Measurements from ENCODE around the gene DDOST. TPM values are rescaled to one million over a fixed set of nuclear protein-coding genes. Genes with fewer than 3 reads are reported as not detected.

DDOST gene
- total RNA-seq, 2 donors from 2014 or later = 76.8 to 114 TPM

DNA sequence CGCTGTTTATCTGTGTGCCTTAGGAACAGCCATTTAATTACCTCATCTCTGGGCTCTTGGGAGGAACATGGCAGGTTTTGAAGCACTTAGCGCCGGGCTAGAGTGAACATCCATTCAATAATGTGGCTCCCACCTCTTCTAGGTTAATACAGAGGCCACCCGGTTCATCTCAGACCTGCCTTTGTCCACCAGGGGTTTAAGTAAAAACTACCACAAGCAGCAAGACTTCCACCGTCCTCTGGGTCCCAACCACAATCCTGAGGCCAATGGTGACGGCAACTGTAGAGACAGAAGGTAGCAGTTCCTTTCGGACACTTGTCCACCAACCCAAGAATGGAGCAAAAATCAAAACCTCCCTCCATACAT, 924 bp upstream of the DDOST start:
- DNase-seq (no peak), ATAC-seq (no peak)
- Histone ChIP-seq H3K27me3 (no peaks in the 10 kb centered on the region), H3K4me1 (peaks cover 39% of the 10 kb centered on the region), H3K27ac (peak overlapping the region; percentile 61 to 84 (median 80)), H3K36me3 (replicated peaks in 1 of 2; ENCODE audit: insufficient read depth in 1 of 2, low read depth in 2 of 2) (no peaks in the 10 kb centered on the region), H3K4me3 (peak overlapping the region in 1 of 2 donors; percentile 66), H3K9me3 (no peaks in the 10 kb centered on the region)
- intact Hi-C loops (cut with DNase I) = no loop called here
- 51 to 53% methylated on average over 6 to 7 of the region's 7 CpGs for WGBS, 2 donors
- TF ChIP-seq, protein P1, sequence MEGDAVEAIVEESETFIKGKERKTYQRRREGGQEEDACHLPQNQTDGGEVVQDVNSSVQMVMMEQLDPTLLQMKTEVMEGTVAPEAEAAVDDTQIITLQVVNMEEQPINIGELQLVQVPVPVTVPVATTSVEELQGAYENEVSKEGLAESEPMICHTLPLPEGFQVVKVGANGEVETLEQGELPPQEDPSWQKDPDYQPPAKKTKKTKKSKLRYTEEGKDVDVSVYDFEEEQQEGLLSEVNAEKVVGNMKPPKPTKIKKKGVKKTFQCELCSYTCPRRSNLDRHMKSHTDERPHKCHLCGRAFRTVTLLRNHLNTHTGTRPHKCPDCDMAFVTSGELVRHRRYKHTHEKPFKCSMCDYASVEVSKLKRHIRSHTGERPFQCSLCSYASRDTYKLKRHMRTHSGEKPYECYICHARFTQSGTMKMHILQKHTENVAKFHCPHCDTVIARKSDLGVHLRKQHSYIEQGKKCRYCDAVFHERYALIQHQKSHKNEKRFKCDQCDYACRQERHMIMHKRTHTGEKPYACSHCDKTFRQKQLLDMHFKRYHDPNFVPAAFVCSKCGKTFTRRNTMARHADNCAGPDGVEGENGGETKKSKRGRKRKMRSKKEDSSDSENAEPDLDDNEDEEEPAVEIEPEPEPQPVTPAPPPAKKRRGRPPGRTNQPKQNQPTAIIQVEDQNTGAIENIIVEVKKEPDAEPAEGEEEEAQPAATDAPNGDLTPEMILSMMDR (IDR thresholded peaks at IDR 0.05) = no peak
- no peak for TF ChIP-seq POLR2A (IDR thresholded peaks at IDR 0.05)

DNA sequence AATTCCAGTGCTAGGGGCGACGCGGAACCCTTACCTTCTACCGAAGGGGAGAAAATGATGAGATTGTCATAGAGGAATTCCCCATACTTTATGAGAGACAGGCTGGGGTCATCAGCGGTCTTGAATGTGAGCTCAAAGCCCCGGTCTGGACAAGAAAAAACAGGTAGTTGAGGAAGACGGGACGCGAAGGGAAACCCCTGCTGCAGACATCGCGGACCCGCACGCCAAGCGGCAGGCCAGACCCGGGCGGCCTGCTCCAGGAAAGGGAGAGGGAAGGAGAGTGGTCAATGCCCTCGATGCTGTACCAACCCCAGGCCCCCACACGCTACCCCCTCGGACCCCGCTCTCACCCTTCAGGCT, 342 bp downstream of the DDOST start:
- 0 to 1% methylated on average over 16 to 20 of the region's 20 CpGs for WGBS, 2 donors
- H3K4me3 ChIP-seq = peak overlapping the region; percentile 91 to 98
- peaks cover 0 to 5% of the 10 kb centered on the region in 2 donors for H3K36me3 ChIP-seq (replicated peaks in 1 of 2; ENCODE audit: insufficient read depth in 1 of 2, low read depth in 2 of 2)
- peaks cover 39% of the 10 kb centered on the region for H3K4me1 ChIP-seq
- ATAC-seq = no peak
- TF ChIP-seq, protein P1 (IDR thresholded peaks at IDR 0.05) = no peak
- no peak for TF ChIP-seq POLR2A (IDR thresholded peaks at IDR 0.05)
- H3K27ac ChIP-seq = peak overlapping the region in 2 of 4 donors; percentile 80 to 84
- no peak for DNase-seq
- intact Hi-C loops (cut with DNase I) = no loop called here
- no peaks in the 10 kb centered on the region for H3K27me3 ChIP-seq
- no peaks in the 10 kb centered on the region for H3K9me3 ChIP-seq

DNA sequence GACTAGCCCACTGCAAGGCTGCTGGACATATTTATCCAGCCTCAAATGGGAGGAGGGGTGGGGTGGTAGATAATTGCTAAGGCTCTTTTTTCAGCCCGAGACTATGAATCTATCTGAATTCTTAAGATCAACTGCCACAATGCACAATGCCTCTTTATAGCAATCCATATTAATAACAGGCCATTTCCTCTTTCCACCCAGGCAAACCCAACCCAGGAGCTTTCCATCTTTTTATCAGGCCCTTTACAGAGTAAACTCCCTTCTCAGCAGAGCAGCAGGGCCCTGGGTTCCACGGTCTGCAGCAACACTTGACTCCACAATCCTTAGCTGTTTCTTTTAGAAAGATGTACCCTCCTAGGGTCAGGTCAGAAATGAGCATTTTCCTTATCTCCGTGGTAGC, 806 bp downstream of the DDOST start:
- H3K27ac ChIP-seq = peak overlapping the region in 2 of 4 donors; percentile 80 to 84
- H3K4me3 ChIP-seq = peak overlapping the region; percentile 91 to 98
- no peaks in the 10 kb centered on the region for H3K9me3 ChIP-seq
- no peak for DNase-seq
- peaks cover 39% of the 10 kb centered on the region for H3K4me1 ChIP-seq
- H3K36me3 ChIP-seq (replicated peaks in 1 of 2; ENCODE audit: insufficient read depth in 1 of 2, low read depth in 2 of 2) = peaks cover 0 to 9% of the 10 kb centered on the region in 2 donors
- 0 to 5% methylated on average over 3 of the region's 3 CpGs for WGBS, 2 donors
- intact Hi-C loops (cut with DNase I) = no loop called here
- TF ChIP-seq, protein P1 (IDR thresholded peaks at IDR 0.05) = no peak
- no peak for TF ChIP-seq POLR2A (IDR thresholded peaks at IDR 0.05)
- no peaks in the 10 kb centered on the region for H3K27me3 ChIP-seq
- ATAC-seq = no peak

DNA sequence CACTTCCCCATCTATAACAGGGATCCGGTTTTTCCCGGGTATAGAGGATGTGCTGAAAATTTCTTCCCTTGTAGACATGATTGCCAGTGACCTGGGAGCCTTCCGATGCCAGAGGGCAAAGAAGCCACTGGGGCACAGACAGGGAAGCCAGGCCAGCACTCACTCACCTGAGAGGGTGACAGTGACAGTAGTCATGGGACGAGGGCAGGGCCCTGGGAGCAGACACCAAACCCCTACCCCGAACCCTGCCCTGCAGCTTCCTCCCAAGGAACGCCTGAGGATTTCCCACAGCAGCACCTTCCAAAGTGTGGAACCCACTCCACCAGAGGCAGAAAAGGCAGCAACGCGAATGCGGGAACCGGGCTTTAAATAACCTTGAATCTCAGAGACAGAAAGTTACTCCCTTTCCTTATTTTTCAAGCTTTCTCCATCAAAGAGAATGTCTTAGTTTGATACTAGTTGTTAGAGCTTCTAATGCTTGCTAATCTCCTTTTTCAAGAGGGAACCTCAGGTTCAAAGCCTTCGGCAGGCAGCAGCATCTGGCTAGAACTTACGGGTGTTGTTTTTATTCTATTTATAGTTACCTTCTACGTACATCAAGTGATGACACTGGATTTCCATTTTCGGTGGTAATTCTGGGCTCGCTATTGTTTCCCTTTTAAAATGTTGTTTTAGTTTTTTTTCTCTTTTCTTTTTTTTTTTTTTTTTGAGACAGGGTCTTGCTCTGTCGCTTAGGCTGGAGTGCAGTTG, 2.8 kb downstream of the DDOST start:
- intact Hi-C loops (cut with DNase I) = no loop called here
- WGBS, 2 donors = 48 to 65% methylated on average over 14 to 16 of the region's 16 CpGs
- H3K27me3 ChIP-seq = no peaks in the 10 kb centered on the region
- no peak overlapping the region for H3K4me3 ChIP-seq
- peaks cover 7 to 24% of the 10 kb centered on the region in 2 donors for H3K36me3 ChIP-seq (replicated peaks in 1 of 2; ENCODE audit: insufficient read depth in 1 of 2, low read depth in 2 of 2)
- no peak for DNase-seq
- peaks cover 39% of the 10 kb centered on the region for H3K4me1 ChIP-seq
- no peak for ATAC-seq
- H3K9me3 ChIP-seq = no peaks in the 10 kb centered on the region
- H3K27ac ChIP-seq = no peak overlapping the region
- TF ChIP-seq POLR2A (IDR thresholded peaks at IDR 0.05) = no peak

DNA sequence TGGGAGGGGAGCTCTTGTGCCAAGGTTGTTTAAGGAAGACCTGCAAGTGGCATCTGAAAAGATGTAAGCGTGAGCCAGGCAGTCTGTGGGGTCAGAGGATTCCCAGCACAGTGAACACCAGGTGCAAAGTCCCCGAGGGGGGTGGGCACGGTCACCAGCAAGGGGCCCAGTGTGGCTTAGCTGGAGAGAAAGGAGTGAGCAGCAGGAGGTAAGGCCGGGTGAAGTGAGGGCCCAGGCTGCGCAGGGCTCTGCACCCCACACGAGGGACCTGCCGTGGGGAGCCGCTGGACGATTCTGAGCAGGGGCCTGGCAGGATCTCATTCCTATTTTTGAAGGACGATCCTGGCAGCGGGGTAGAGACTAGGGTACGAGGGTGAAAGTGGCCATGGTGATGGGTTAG, 4.1 kb downstream of the DDOST start:
- Histone ChIP-seq H3K27ac (no peak overlapping the region), H3K9me3 (no peaks in the 10 kb centered on the region), H3K4me3 (no peak overlapping the region), H3K27me3 (no peaks in the 10 kb centered on the region), H3K4me1 (peaks cover 33% of the 10 kb centered on the region), H3K36me3 (replicated peaks in 1 of 2; ENCODE audit: insufficient read depth in 1 of 2, low read depth in 2 of 2) (peaks cover 12 to 36% of the 10 kb centered on the region in 2 donors)
- 64 to 78% methylated on average over 12 of the region's 12 CpGs for WGBS, 2 donors
- ATAC-seq = no peak
- DNase-seq = no peak
- intact Hi-C loops (cut with DNase I) = no loop called here
- TF ChIP-seq, protein P1 (IDR thresholded peaks at IDR 0.05) = no peak
- no peak for TF ChIP-seq POLR2A (IDR thresholded peaks at IDR 0.05)

All from body of pancreas (tissue), 4 donors.